HepG2 (cell line): ENCODE results near the gene MXRA8.

Experiments
- ARHGAP35 ChIP-seq: sonication (generic); formaldehyde crosslinking; IDR thresholded peaks from 2 replicates; pipeline ENCODE4 v1.9.0; 2022; ENCODE audit warnings: mild to moderate bottlenecking, inconsistent platforms, moderate library complexity, missing genetic modification reagents, borderline replicate concordance
- CTCF ChIP-seq: sonication (generic); formaldehyde crosslinking; IDR thresholded peaks from 2 replicates; pipeline ENCODE4 v1.5.0; 2020; ENCODE audit warnings: mild to moderate bottlenecking, missing genetic modification reagents, moderate library complexity
- FOSL1 ChIP-seq: sonication (generic); formaldehyde crosslinking; IDR thresholded peaks from 2 replicates; pipeline ENCODE4 v1.9.0; 2021; ENCODE audit warnings: missing genetic modification reagents, borderline replicate concordance
- FOXC1 ChIP-seq: sonication (generic); formaldehyde crosslinking; IDR thresholded peaks from 2 replicates; pipeline ENCODE4 v1.8.0; 2022; ENCODE audit warnings: mild to moderate bottlenecking, missing genetic modification reagents, borderline replicate concordance
- HCFC1 ChIP-seq: fragments of 150-350 bp; IDR thresholded peaks from 2 replicates; pipeline ENCODE4 v1.6.1; 2014; ENCODE audit warnings: low read depth, low read length
- HNRNPK ChIP-seq: fragments of 200-400 bp; formaldehyde crosslinking; IDR thresholded peaks from 2 replicates; pipeline ENCODE4 v1.6.1; 2018; ENCODE audit warnings: low read length, low read depth, moderate library complexity, mild to moderate bottlenecking; ENCODE audit not compliant: poor library complexity, severe bottlenecking
- MXI1 ChIP-seq: IDR thresholded peaks from 3 replicates; pipeline ENCODE4 v1.6.1; 2012; ENCODE audit warnings: low read depth, low read length, inconsistent platforms, borderline replicate concordance
- NR1H2 ChIP-seq: sonication (generic); formaldehyde crosslinking; IDR thresholded peaks from 2 replicates; pipeline ENCODE4 v1.8.1; 2022; ENCODE audit warnings: low read depth, missing genetic modification reagents, borderline replicate concordance
- PCBP1 ChIP-seq: fragments of 200-400 bp; formaldehyde crosslinking; IDR thresholded peaks from 2 replicates; pipeline ENCODE4 v1.6.1; 2017; ENCODE audit warnings: mild to moderate bottlenecking, low read depth, low read length, borderline replicate concordance
- SRY ChIP-seq: sonication (generic); formaldehyde crosslinking; IDR thresholded peaks from 2 replicates; pipeline ENCODE4 v1.8.0; 2022; ENCODE audit warnings: mild to moderate bottlenecking, missing genetic modification reagents
- ZBTB33 ChIP-seq: sonication (generic); formaldehyde crosslinking; IDR thresholded peaks from 2 replicates; pipeline ENCODE4 v1.4.0; 2020; ENCODE audit warnings: missing genetic modification reagents
- ZFP91 ChIP-seq: sonication (generic); formaldehyde crosslinking; IDR thresholded peaks from 2 replicates; pipeline ENCODE4 v1.9.0; 2022; ENCODE audit warnings: missing genetic modification reagents, mild to moderate bottlenecking, borderline replicate concordance
- ZNF672 ChIP-seq: sonication (generic); formaldehyde crosslinking; IDR thresholded peaks from 2 replicates; pipeline ENCODE4 v1.8.1; 2022; ENCODE audit warnings: missing genetic modification reagents

GRCh38 chr1:1366699-1367066 lies 8.3 kb upstream of the MXRA8 start:
- no peak for TF ChIP-seq CTCF (CRISPR knock-in tag)
- no peak for TF ChIP-seq ZBTB33 (CRISPR knock-in tag)
- TF ChIP-seq NR1H2 (CRISPR knock-in tag): no peak
- no peak for TF ChIP-seq FOXC1 (CRISPR knock-in tag)
- TF ChIP-seq ZNF672 (CRISPR knock-in tag): no peak
- TF ChIP-seq ARHGAP35 (CRISPR knock-in tag): no peak
- no peak for TF ChIP-seq ZFP91 (CRISPR knock-in tag)
- no peak for TF ChIP-seq HNRNPK
- no peak for TF ChIP-seq PCBP1
- no peak for TF ChIP-seq HCFC1
- TF ChIP-seq SRY (CRISPR knock-in tag): no peak
- no peak for TF ChIP-seq MXI1
- TF ChIP-seq FOSL1 (CRISPR knock-in tag): no peak
